Testis (tissue), 2 donors: ENCODE data around the gene OR5K1.

Source experiments
- CTCF ChIP-seq, 3 experiments: fragments of 450-650 bp in 2 of 3; fragments of 200-600 bp in 1 of 3; sonication (generic) in 1 of 3; IDR thresholded peaks; one replicate each; pipeline ENCODE4 v1.5.1; 2016 to 2019; ENCODE audit warnings: antibody characterized with exemption in 3 of 3, mild to moderate bottlenecking in 2 of 3, moderate library complexity in 1 of 3
- POLR2A ChIP-seq: fragments of 450-650 bp; IDR thresholded peaks from one replicate; pipeline ENCODE4 v1.6.1; 2017; ENCODE audit warnings: antibody characterized with exemption, mild to moderate bottlenecking, moderate library complexity

GRCh38 chr3:98453827-98454226, 9.2 kb upstream of the OR5K1 start:
- TF ChIP-seq CTCF (IDR thresholded peaks at IDR 0.05) = no peak
- no peak for TF ChIP-seq POLR2A
